Measurements from ENCODE around the gene TRMT6.

The TRMT6 gene

DNA sequence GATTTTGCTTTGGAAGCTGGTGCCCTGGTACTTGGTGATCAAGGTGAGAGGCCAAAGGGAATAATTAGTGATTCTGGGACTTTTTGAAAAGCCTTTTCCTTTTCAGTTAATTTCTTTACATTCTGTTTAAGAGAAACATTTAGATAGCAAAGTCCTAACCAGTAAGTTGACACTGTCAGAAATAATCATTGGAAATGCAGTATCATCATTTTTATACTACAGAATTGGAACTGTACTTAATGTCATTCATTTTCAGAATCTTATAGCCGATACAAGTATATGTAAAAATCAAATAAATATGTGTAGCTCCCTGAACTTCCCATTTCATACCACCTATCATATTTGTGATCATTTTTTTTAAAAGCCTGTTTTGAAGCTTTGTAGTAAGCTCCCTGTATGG, 27.6 kb upstream of the TRMT6 start:
- Histone ChIP-seq H3K27me3 (replicated peaks; ENCODE audit: control insufficient read depth, insufficient read depth, low read length, poor library complexity, severe bottlenecking) (no peaks in the 10 kb centered on the region), H3K4me3 (ENCODE audit: insufficient read depth, low read depth, low read length, poor library complexity, severe bottlenecking) (no peak overlapping the region)
- no peak for DNase-seq

DNA sequence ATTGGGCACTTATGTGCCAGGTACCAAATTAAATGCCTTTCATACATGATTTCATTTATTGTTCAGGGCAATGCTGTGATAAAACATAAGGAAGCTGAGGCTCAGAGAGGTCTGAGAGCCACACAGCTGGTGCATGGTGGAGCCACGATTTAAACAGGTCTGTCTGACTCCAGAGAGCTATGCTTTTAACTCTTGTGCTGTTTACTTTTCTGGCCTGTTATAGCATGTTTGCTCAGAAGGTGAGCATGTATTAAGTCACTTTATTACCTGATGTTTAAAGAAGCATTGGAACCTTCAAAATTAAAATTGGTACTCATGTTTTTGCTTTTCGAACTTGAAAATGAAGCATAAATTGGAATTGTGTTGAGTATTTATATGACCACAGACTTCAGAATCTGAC, 26.9 kb upstream of the TRMT6 start:
- H3K36me3 ChIP-seq (ENCODE audit: control insufficient read depth, insufficient read depth, low read length): peaks cover 4% of the 10 kb centered on the region
- no peak overlapping the region for H3K4me3 ChIP-seq (ENCODE audit: insufficient read depth, low read depth, low read length, poor library complexity, severe bottlenecking)
- no peaks in the 10 kb centered on the region for H3K4me1 ChIP-seq (ENCODE audit: control insufficient read depth, insufficient read depth, low read length, poor library complexity, severe bottlenecking)
- no peaks in the 10 kb centered on the region for H3K27me3 ChIP-seq (replicated peaks; ENCODE audit: control insufficient read depth, insufficient read depth, low read length, poor library complexity, severe bottlenecking)
- H3K9me3 ChIP-seq (ENCODE audit: control insufficient read depth, low read length): no peaks in the 10 kb centered on the region
- no peak overlapping the region for H3K27ac ChIP-seq (ENCODE audit: insufficient read depth, low read length, poor library complexity, severe bottlenecking)
- no peak for DNase-seq

More for the DNA sequence above, 27.6 kb upstream of the TRMT6 start:
- Histone ChIP-seq H3K36me3 (ENCODE audit: control insufficient read depth, insufficient read depth, low read length) (peaks cover 4% of the 10 kb centered on the region), H3K27ac (ENCODE audit: insufficient read depth, low read length, poor library complexity, severe bottlenecking) (no peak overlapping the region), H3K4me1 (ENCODE audit: control insufficient read depth, insufficient read depth, low read length, poor library complexity, severe bottlenecking) (no peaks in the 10 kb centered on the region), H3K9me3 (ENCODE audit: control insufficient read depth, low read length) (no peaks in the 10 kb centered on the region)

GRCh38 chr20:5975778-5976177, 25.4 kb upstream of the TRMT6 start:
- Histone ChIP-seq H3K4me3 (ENCODE audit: insufficient read depth, low read depth, low read length, poor library complexity, severe bottlenecking) (no peak overlapping the region), H3K27ac (ENCODE audit: insufficient read depth, low read length, poor library complexity, severe bottlenecking) (no peak overlapping the region), H3K9me3 (ENCODE audit: control insufficient read depth, low read length) (no peaks in the 10 kb centered on the region), H3K36me3 (ENCODE audit: control insufficient read depth, insufficient read depth, low read length) (peaks cover 4% of the 10 kb centered on the region), H3K27me3 (replicated peaks; ENCODE audit: control insufficient read depth, insufficient read depth, low read length, poor library complexity, severe bottlenecking) (no peaks in the 10 kb centered on the region), H3K4me1 (ENCODE audit: control insufficient read depth, insufficient read depth, low read length, poor library complexity, severe bottlenecking) (no peaks in the 10 kb centered on the region)
- no peak for DNase-seq

DNA sequence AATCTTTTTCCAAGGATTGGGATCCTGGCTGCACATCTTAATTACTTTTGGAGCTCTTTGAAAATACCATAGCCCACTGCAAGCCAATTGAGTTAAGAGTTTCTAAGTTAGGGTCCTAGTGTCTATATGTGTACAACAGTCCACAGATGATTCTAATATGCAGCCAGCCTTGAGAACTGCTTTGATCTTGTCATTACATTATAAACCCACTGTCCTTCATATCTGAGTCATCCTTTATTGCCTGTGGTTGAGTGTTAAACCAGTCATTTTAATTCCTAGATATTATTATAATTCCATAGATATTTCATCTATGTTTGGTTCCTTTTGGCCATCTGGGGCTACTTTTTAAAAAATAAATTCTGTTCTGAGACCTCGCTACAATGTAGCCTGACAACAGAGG, 24.2 kb upstream of the TRMT6 start:
- no peaks in the 10 kb centered on the region for H3K9me3 ChIP-seq (ENCODE audit: control insufficient read depth, low read length)
- no peak for DNase-seq
- no peaks in the 10 kb centered on the region for H3K27me3 ChIP-seq (replicated peaks; ENCODE audit: control insufficient read depth, insufficient read depth, low read length, poor library complexity, severe bottlenecking)
- no peak overlapping the region for H3K27ac ChIP-seq (ENCODE audit: insufficient read depth, low read length, poor library complexity, severe bottlenecking)
- H3K4me1 ChIP-seq (ENCODE audit: control insufficient read depth, insufficient read depth, low read length, poor library complexity, severe bottlenecking): no peaks in the 10 kb centered on the region
- H3K4me3 ChIP-seq (ENCODE audit: insufficient read depth, low read depth, low read length, poor library complexity, severe bottlenecking): no peak overlapping the region
- peaks cover 3% of the 10 kb centered on the region for H3K36me3 ChIP-seq (ENCODE audit: control insufficient read depth, insufficient read depth, low read length)

DNA sequence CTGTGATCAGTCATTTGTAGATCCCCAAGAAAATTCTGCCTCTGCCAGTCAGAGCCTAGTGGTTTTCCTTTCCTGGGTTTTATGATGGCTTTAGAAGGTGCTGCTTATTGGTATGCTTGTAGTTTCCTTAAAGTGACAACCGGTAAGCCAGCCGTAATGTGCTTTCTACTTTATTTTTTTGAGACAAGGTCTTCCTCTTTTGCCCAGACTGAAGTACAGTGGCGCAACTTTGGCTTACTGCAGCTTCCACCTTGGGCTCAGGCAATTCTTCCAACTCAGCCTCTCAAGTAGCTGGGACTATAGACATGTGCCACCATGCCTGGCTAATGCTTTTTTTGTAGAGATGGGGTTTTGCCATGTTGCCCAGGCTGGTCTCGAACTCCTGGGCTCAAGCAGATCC, 23.6 kb upstream of the TRMT6 start:
- Histone ChIP-seq H3K36me3 (ENCODE audit: control insufficient read depth, insufficient read depth, low read length) (no peaks in the 10 kb centered on the region), H3K9me3 (ENCODE audit: control insufficient read depth, low read length) (no peaks in the 10 kb centered on the region), H3K27ac (ENCODE audit: insufficient read depth, low read length, poor library complexity, severe bottlenecking) (no peak overlapping the region), H3K4me3 (ENCODE audit: insufficient read depth, low read depth, low read length, poor library complexity, severe bottlenecking) (no peak overlapping the region), H3K27me3 (replicated peaks; ENCODE audit: control insufficient read depth, insufficient read depth, low read length, poor library complexity, severe bottlenecking) (no peaks in the 10 kb centered on the region), H3K4me1 (ENCODE audit: control insufficient read depth, insufficient read depth, low read length, poor library complexity, severe bottlenecking) (no peaks in the 10 kb centered on the region)
- no peak for DNase-seq

GRCh38 chr20:5973172-5973571, 22.8 kb upstream of the TRMT6 start:
- no peak for DNase-seq
- Histone ChIP-seq H3K27ac (ENCODE audit: insufficient read depth, low read length, poor library complexity, severe bottlenecking) (no peak overlapping the region), H3K4me3 (ENCODE audit: insufficient read depth, low read depth, low read length, poor library complexity, severe bottlenecking) (no peak overlapping the region), H3K27me3 (replicated peaks; ENCODE audit: control insufficient read depth, insufficient read depth, low read length, poor library complexity, severe bottlenecking) (no peaks in the 10 kb centered on the region), H3K4me1 (ENCODE audit: control insufficient read depth, insufficient read depth, low read length, poor library complexity, severe bottlenecking) (no peaks in the 10 kb centered on the region), H3K9me3 (ENCODE audit: control insufficient read depth, low read length) (no peaks in the 10 kb centered on the region), H3K36me3 (ENCODE audit: control insufficient read depth, insufficient read depth, low read length) (no peaks in the 10 kb centered on the region)

- Histone ChIP-seq H3K9me3 (ENCODE audit: control insufficient read depth, low read length) (no peaks in the 10 kb centered on the region), H3K27ac (ENCODE audit: insufficient read depth, low read length, poor library complexity, severe bottlenecking) (no peak overlapping the region), H3K36me3 (ENCODE audit: control insufficient read depth, insufficient read depth, low read length) (no peaks in the 10 kb centered on the region), H3K4me3 (ENCODE audit: insufficient read depth, low read depth, low read length, poor library complexity, severe bottlenecking) (no peak overlapping the region), H3K27me3 (replicated peaks; ENCODE audit: control insufficient read depth, insufficient read depth, low read length, poor library complexity, severe bottlenecking) (no peaks in the 10 kb centered on the region), H3K4me1 (ENCODE audit: control insufficient read depth, insufficient read depth, low read length, poor library complexity, severe bottlenecking) (no peaks in the 10 kb centered on the region)
- DNase-seq: no peak
Measured at GRCh38 chr20:5971203-5971602, 20.9 kb upstream of the TRMT6 start.

GRCh38 chr20:5970381-5970780, 20.0 kb upstream of the TRMT6 start:
- no peaks in the 10 kb centered on the region for H3K27me3 ChIP-seq (replicated peaks; ENCODE audit: control insufficient read depth, insufficient read depth, low read length, poor library complexity, severe bottlenecking)

DNA sequence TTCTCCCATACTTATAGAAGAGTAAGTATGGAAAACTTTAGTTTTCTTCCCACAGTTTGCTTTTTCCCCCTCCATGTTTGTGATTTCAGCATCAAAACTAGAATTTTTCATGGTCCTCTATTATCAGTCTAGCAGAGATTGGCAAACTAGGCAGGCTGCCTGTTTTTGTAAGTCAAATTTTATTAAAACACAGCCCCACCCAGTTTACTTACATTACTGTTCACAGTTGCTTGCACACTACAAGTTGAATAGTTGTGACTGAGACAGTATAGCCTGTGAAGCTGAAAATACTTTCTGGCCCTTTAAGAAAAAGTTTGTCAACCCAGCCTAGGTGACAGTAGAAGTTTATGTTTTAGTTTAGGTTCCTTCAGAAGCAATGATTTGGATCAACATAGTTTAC, 19.6 kb upstream of the TRMT6 start:
- DNase-seq: no peak
- Histone ChIP-seq H3K27ac (ENCODE audit: insufficient read depth, low read length, poor library complexity, severe bottlenecking) (no peak overlapping the region), H3K4me1 (ENCODE audit: control insufficient read depth, insufficient read depth, low read length, poor library complexity, severe bottlenecking) (no peaks in the 10 kb centered on the region), H3K27me3 (replicated peaks; ENCODE audit: control insufficient read depth, insufficient read depth, low read length, poor library complexity, severe bottlenecking) (no peaks in the 10 kb centered on the region), H3K9me3 (ENCODE audit: control insufficient read depth, low read length) (no peaks in the 10 kb centered on the region), H3K36me3 (ENCODE audit: control insufficient read depth, insufficient read depth, low read length) (no peaks in the 10 kb centered on the region), H3K4me3 (ENCODE audit: insufficient read depth, low read depth, low read length, poor library complexity, severe bottlenecking) (no peak overlapping the region)

More at GRCh38 chr20:5970381-5970780, 20.0 kb upstream of the TRMT6 start:
- no peak for DNase-seq
- Histone ChIP-seq H3K27ac (ENCODE audit: insufficient read depth, low read length, poor library complexity, severe bottlenecking) (no peak overlapping the region), H3K4me1 (ENCODE audit: control insufficient read depth, insufficient read depth, low read length, poor library complexity, severe bottlenecking) (no peaks in the 10 kb centered on the region), H3K4me3 (ENCODE audit: insufficient read depth, low read depth, low read length, poor library complexity, severe bottlenecking) (no peak overlapping the region), H3K9me3 (ENCODE audit: control insufficient read depth, low read length) (no peaks in the 10 kb centered on the region), H3K36me3 (ENCODE audit: control insufficient read depth, insufficient read depth, low read length) (no peaks in the 10 kb centered on the region)

GRCh38 chr20:5969348-5969935, 19.1 kb upstream of the TRMT6 start:
- Histone ChIP-seq H3K4me3 (ENCODE audit: insufficient read depth, low read depth, low read length, poor library complexity, severe bottlenecking) (no peak overlapping the region), H3K27ac (ENCODE audit: insufficient read depth, low read length, poor library complexity, severe bottlenecking) (no peak overlapping the region), H3K9me3 (ENCODE audit: control insufficient read depth, low read length) (no peaks in the 10 kb centered on the region), H3K36me3 (ENCODE audit: control insufficient read depth, insufficient read depth, low read length) (no peaks in the 10 kb centered on the region), H3K27me3 (replicated peaks; ENCODE audit: control insufficient read depth, insufficient read depth, low read length, poor library complexity, severe bottlenecking) (no peaks in the 10 kb centered on the region), H3K4me1 (ENCODE audit: control insufficient read depth, insufficient read depth, low read length, poor library complexity, severe bottlenecking) (no peaks in the 10 kb centered on the region)
- DNase-seq: no peak

Measured in effector memory CD4-positive, alpha-beta T cell (primary cell).